Breast epithelium (tissue), 4 donors: ENCODE data around the gene ANKRD29. TPM values are rescaled to one million over a fixed set of nuclear protein-coding genes. Genes with fewer than 3 reads are reported as not detected.

Experiments
- DNase-seq, 2 donors: peaks; one replicate each; pipeline ENCODE4 v3.0.0-alpha.2; 2019; ENCODE audit warnings: low spot score in 2 of 2
- H3K27ac ChIP-seq, 2 donors: fragments of 200-600 bp; sonication (generic) in 1 of 2; one replicate each; pipeline ENCODE4 v1.5.1; 2016 to 2019; ENCODE audit warnings: mild to moderate bottlenecking in 1 of 2
- H3K27me3 ChIP-seq, 2 donors: fragments of 200-600 bp; sonication (generic) in 1 of 2; one replicate each; pipeline versions ENCODE4 v1.5.1 to v1.6.0; 2017 to 2019; ENCODE audit warnings: control low read depth in 1 of 2, mild to moderate bottlenecking in 1 of 2
- H3K36me3 ChIP-seq: fragments of 200-600 bp; one replicate; pipeline ENCODE4 v1.5.1; 2019
- H3K4me1 ChIP-seq, 2 donors: fragments of 200-600 bp; sonication (generic); one replicate each; pipeline ENCODE4 v1.5.1; 2016 to 2019; ENCODE audit warnings: control low read depth in 1 of 2
- H3K4me3 ChIP-seq, 3 donors: fragments of 200-600 bp; sonication (generic); 1 replicate in 2 of 3; 2 replicates in 1 of 3; pipeline ENCODE4 v1.5.1; 2016 to 2019; ENCODE audit warnings: mild to moderate bottlenecking in 3 of 3, moderate library complexity in 2 of 3
- H3K9me3 ChIP-seq, 2 donors: fragments of 200-600 bp; sonication (generic) in 1 of 2; one replicate each; pipeline ENCODE4 v1.5.1; 2016 to 2019; ENCODE audit warnings: control low read depth in 1 of 2
- CTCF ChIP-seq, 3 donors: fragments of 450-650 bp; IDR thresholded peaks; one replicate each; pipeline ENCODE4 v1.5.1; 2016 to 2017; ENCODE audit warnings: antibody characterized with exemption in 3 of 3, mild to moderate bottlenecking in 3 of 3, moderate library complexity in 3 of 3
- POLR2A ChIP-seq: fragments of 450-650 bp; IDR thresholded peaks from one replicate; pipeline ENCODE4 v1.6.1; 2016; ENCODE audit warnings: antibody characterized with exemption, mild to moderate bottlenecking, moderate library complexity
- POLR2AphosphoS5 ChIP-seq, 3 donors: sonication (generic); formaldehyde crosslinking; IDR thresholded peaks; one replicate each; pipeline ENCODE4 v1.6.1; 2017; ENCODE audit warnings: antibody characterized with exemption in 3 of 3
- intact Hi-C: fragments of 100-400 bp; cut with DNase I; formaldehyde crosslinking; loops from one replicate; pipeline ENCODE4 v1.15.1; 2023; ENCODE audit warnings: low total_unique reads
- total RNA-seq, 3 donors: library from RNA; depleted of rRNA; stranded (reverse); fragments of >200 nt; gene quantifications; one replicate each; pipeline ENCODE4 v1.1.0, GENCODE V29; 2016

Gene ANKRD29
- total RNA-seq, 3 donors from 2014 or later = 8.8 to 13.8 (median 9.9) TPM

GRCh38 chr18:23588836-23589560 lies 73.7 kb downstream of the ANKRD29 start:
- no peak overlapping the region for H3K4me3 ChIP-seq
- no peaks in the 10 kb centered on the region for H3K9me3 ChIP-seq
- intact Hi-C loops = no loop called here
- H3K36me3 ChIP-seq = no peaks in the 10 kb centered on the region
- peak in 1 of 2 donors; percentile 61 for DNase-seq
- H3K4me1 ChIP-seq = peaks cover 0 to 5% of the 10 kb centered on the region in 2 donors
- H3K27me3 ChIP-seq = no peaks in the 10 kb centered on the region
- no peak for TF ChIP-seq POLR2A
- no peak for TF ChIP-seq CTCF (IDR thresholded peaks at IDR 0.05)
- TF ChIP-seq POLR2AphosphoS5 (IDR thresholded peaks at IDR 0.05) = no peak
- H3K27ac ChIP-seq = peak overlapping the region; percentile 20 to 45

DNA sequence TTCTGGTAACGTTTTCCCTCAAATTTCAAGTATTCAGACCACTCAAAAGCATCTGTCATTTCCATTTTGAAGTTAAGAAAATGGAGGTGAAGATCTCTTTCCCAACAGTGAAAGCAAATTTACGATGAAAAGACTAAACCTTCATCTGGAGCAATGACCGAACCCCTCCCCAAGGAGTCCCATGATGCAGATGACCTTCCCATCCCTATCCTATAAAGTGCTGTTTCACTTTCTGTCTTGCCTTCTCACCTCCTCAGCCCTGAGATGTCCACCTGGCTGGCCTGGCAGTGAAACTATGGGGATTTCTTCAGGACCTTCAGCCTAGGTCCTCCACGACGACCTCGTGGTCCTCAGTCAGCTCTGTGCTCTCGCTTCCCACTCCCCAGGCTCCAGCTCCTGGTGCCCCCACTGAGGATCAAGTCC lies 75.5 kb downstream of the ANKRD29 start:
- H3K4me3 ChIP-seq = peak overlapping the region; percentile 86 to 99 (median 91)
- no peaks in the 10 kb centered on the region for H3K36me3 ChIP-seq
- intact Hi-C loops = no loop called here
- no peaks in the 10 kb centered on the region for H3K27me3 ChIP-seq
- TF ChIP-seq CTCF (IDR thresholded peaks at IDR 0.05) = peak in 1 of 3 donors; percentile 0
- TF ChIP-seq POLR2A = no peak
- TF ChIP-seq POLR2AphosphoS5 (IDR thresholded peaks at IDR 0.05) = no peak
- DNase-seq = no peak
- H3K27ac ChIP-seq = peak overlapping the region; percentile 98 to 100
- H3K4me1 ChIP-seq = peaks cover 0 to 11% of the 10 kb centered on the region in 2 donors
- no peaks in the 10 kb centered on the region for H3K9me3 ChIP-seq

GRCh38 chr18:23586249-23587196 lies 76.2 kb downstream of the ANKRD29 start, which contains the start of gene NPC1:
Gene NPC1 (minus strand): TSS chr18:23586506. CDS start chr18:23586343, 163 bp downstream.
- Histone ChIP-seq H3K9me3 (no peaks in the 10 kb centered on the region), H3K4me3 (peak within 1 kb of the TSS; percentile 86 to 99 (median 91)), H3K4me1 (peaks cover 0 to 11% of the 10 kb centered on the region in 2 donors), H3K27me3 (no peaks in the 10 kb centered on the region), H3K36me3 (no peaks in the 10 kb centered on the region), H3K27ac (peak within 1 kb of the TSS; percentile 98 to 100)
- intact Hi-C loops = no loop called here
- TF ChIP-seq POLR2AphosphoS5 (IDR thresholded peaks at IDR 0.05) = peak; percentile 90 to 91 (median 90)
- TF ChIP-seq CTCF (IDR thresholded peaks at IDR 0.05) = peak; percentile 70 to 87 (median 80)
- TF ChIP-seq POLR2A = peak; percentile 91
- peak; percentile 92 to 94 for DNase-seq

GRCh38 chr18:23585897-23586248 lies 76.8 kb downstream of the ANKRD29 start:
- TF ChIP-seq POLR2AphosphoS5 (IDR thresholded peaks at IDR 0.05) (no peak), CTCF (IDR thresholded peaks at IDR 0.05) (no peak), POLR2A (no peak)
- no peaks in the 10 kb centered on the region for H3K27me3 ChIP-seq
- DNase-seq = no peak
- H3K36me3 ChIP-seq = no peaks in the 10 kb centered on the region
- peaks cover 0 to 11% of the 10 kb centered on the region in 2 donors for H3K4me1 ChIP-seq
- peak overlapping the region; percentile 98 to 100 for H3K27ac ChIP-seq
- intact Hi-C loops = no loop called here
- peak overlapping the region; percentile 86 to 99 (median 91) for H3K4me3 ChIP-seq
- H3K9me3 ChIP-seq = no peaks in the 10 kb centered on the region
